ENCODE data around the gene RFLNA.

The RFLNA gene

GRCh38 chr12:124327362-124328043 lies 32.6 kb downstream of the RFLNA start:
- no peak for TF ChIP-seq CTCF (IDR thresholded peaks at IDR 0.05; ENCODE audit: borderline replicate concordance, control extremely low read depth, extremely low read depth, insufficient read depth, missing control alignments)
- in situ Hi-C loops (cut with MboI; ENCODE audit: low sequenced_read_pairs, unreplicated experiment), result no loop called here
- no peak for DNase-seq (ENCODE audit: low spot score)

- no peak for DNase-seq (ENCODE audit: low spot score)
- TF ChIP-seq CTCF (IDR thresholded peaks at IDR 0.05; ENCODE audit: borderline replicate concordance, control extremely low read depth, extremely low read depth, insufficient read depth, missing control alignments), result no peak
- in situ Hi-C loops (cut with MboI; ENCODE audit: low sequenced_read_pairs, unreplicated experiment), result no loop called here
Observed at GRCh38 chr12:124328116-124328515, 33.2 kb downstream of the RFLNA start.

- in situ Hi-C loops (cut with MboI; ENCODE audit: low sequenced_read_pairs, unreplicated experiment), result no loop called here
- TF ChIP-seq CTCF (IDR thresholded peaks at IDR 0.05; ENCODE audit: borderline replicate concordance, control extremely low read depth, extremely low read depth, insufficient read depth, missing control alignments), result no peak
- DNase-seq (ENCODE audit: low spot score), result no peak
Observed at GRCh38 chr12:124328636-124329035, 33.7 kb downstream of the RFLNA start.

GRCh38 chr12:124332058-124332672 lies 37.3 kb downstream of the RFLNA start:
- no peak for TF ChIP-seq CTCF (IDR thresholded peaks at IDR 0.05; ENCODE audit: borderline replicate concordance, control extremely low read depth, extremely low read depth, insufficient read depth, missing control alignments)
- in situ Hi-C loops (cut with MboI; ENCODE audit: low sequenced_read_pairs, unreplicated experiment), result no loop called here
- DNase-seq (ENCODE audit: low spot score), result no peak

- no peak for DNase-seq (ENCODE audit: low spot score)
- in situ Hi-C loops (cut with MboI; ENCODE audit: low sequenced_read_pairs, unreplicated experiment), result no loop called here
- no peak for TF ChIP-seq CTCF (IDR thresholded peaks at IDR 0.05; ENCODE audit: borderline replicate concordance, control extremely low read depth, extremely low read depth, insufficient read depth, missing control alignments)
Observed at GRCh38 chr12:124332900-124333299, 38.0 kb downstream of the RFLNA start.

- no peak for DNase-seq (ENCODE audit: low spot score)
- no peak for TF ChIP-seq CTCF (IDR thresholded peaks at IDR 0.05; ENCODE audit: borderline replicate concordance, control extremely low read depth, extremely low read depth, insufficient read depth, missing control alignments)
- in situ Hi-C loops (cut with MboI; ENCODE audit: low sequenced_read_pairs, unreplicated experiment), result no loop called here
Observed at GRCh38 chr12:124333724-124334123, 38.8 kb downstream of the RFLNA start.

Data from GM13976 (cell line).